ENCODE results near the gene AFDN. TPM values are rescaled to one million over a fixed set of nuclear protein-coding genes. Genes with fewer than 3 reads are reported as not detected.

AFDN gene
- total RNA-seq, 6 donors from 2014 or later = 149 to 517 (median 265) TPM

- H3K4me3 ChIP-seq = no peak overlapping the region
- no peak for ATAC-seq (ENCODE audit: low FRiP score in 2 of 2)
- peaks cover 0 to 9% (median 0%) of the 10 kb centered on the region in 4 donors for H3K4me1 ChIP-seq
- H3K9me3 ChIP-seq = no peaks in the 10 kb centered on the region
- DNase-seq = no peak
- no peak overlapping the region for H3K27ac ChIP-seq
- TF ChIP-seq POLR2AphosphoS5 (IDR thresholded peaks at IDR 0.05) (no peak), POLR2A (IDR thresholded peaks at IDR 0.05) (no peak), EP300 (IDR thresholded peaks at IDR 0.05) (no peak)
- TF ChIP-seq, protein P1, sequence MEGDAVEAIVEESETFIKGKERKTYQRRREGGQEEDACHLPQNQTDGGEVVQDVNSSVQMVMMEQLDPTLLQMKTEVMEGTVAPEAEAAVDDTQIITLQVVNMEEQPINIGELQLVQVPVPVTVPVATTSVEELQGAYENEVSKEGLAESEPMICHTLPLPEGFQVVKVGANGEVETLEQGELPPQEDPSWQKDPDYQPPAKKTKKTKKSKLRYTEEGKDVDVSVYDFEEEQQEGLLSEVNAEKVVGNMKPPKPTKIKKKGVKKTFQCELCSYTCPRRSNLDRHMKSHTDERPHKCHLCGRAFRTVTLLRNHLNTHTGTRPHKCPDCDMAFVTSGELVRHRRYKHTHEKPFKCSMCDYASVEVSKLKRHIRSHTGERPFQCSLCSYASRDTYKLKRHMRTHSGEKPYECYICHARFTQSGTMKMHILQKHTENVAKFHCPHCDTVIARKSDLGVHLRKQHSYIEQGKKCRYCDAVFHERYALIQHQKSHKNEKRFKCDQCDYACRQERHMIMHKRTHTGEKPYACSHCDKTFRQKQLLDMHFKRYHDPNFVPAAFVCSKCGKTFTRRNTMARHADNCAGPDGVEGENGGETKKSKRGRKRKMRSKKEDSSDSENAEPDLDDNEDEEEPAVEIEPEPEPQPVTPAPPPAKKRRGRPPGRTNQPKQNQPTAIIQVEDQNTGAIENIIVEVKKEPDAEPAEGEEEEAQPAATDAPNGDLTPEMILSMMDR (IDR thresholded peaks at IDR 0.05) = no peak
- no peaks in the 10 kb centered on the region for H3K27me3 ChIP-seq
- WGBS, 2 donors = 77 to 87% methylated on average over 15 of the region's 15 CpGs
- H3K36me3 ChIP-seq = no peaks in the 10 kb centered on the region
These were observed 45.5 kb upstream of the AFDN start for GRCh38 chr6:167781066-167781767.

- Histone ChIP-seq H3K27ac (no peak overlapping the region), H3K9me3 (no peaks in the 10 kb centered on the region), H3K36me3 (no peaks in the 10 kb centered on the region), H3K27me3 (no peaks in the 10 kb centered on the region), H3K4me1 (peaks cover 0 to 9% (median under 1%) of the 10 kb centered on the region in 4 donors), H3K4me3 (no peak overlapping the region)
- no peak for DNase-seq
- WGBS, 2 donors = 93% methylated on average over 9 of the region's 9 CpGs
- TF ChIP-seq, protein P1 (IDR thresholded peaks at IDR 0.05) = no peak
- TF ChIP-seq EP300 (IDR thresholded peaks at IDR 0.05) (no peak), POLR2A (IDR thresholded peaks at IDR 0.05) (no peak), POLR2AphosphoS5 (IDR thresholded peaks at IDR 0.05) (no peak)
- ATAC-seq (ENCODE audit: low FRiP score in 2 of 2) = no peak
These were observed 44.8 kb upstream of the AFDN start for GRCh38 chr6:167781868-167782267.

GRCh38 chr6:167782698-167783517, 43.8 kb upstream of the AFDN start:
- ATAC-seq (ENCODE audit: low FRiP score in 2 of 2) (no peak), DNase-seq (no peak)
- Histone ChIP-seq H3K36me3 (no peaks in the 10 kb centered on the region), H3K27ac (no peak overlapping the region), H3K9me3 (no peaks in the 10 kb centered on the region), H3K4me1 (peaks cover 0 to 9% (median 3%) of the 10 kb centered on the region in 4 donors), H3K27me3 (no peaks in the 10 kb centered on the region), H3K4me3 (no peak overlapping the region)
- 88 to 90% methylated on average over 4 of the region's 4 CpGs for WGBS, 2 donors
- TF ChIP-seq, protein P1 (IDR thresholded peaks at IDR 0.05) = no peak
- TF ChIP-seq POLR2A (IDR thresholded peaks at IDR 0.05) (no peak), EP300 (IDR thresholded peaks at IDR 0.05) (no peak), POLR2AphosphoS5 (IDR thresholded peaks at IDR 0.05) (no peak)

GRCh38 chr6:167786853-167787675, 39.6 kb upstream of the AFDN start:
- H3K9me3 ChIP-seq = no peaks in the 10 kb centered on the region
- H3K36me3 ChIP-seq = no peaks in the 10 kb centered on the region
- WGBS, 2 donors = 69 to 71% methylated on average over 10 of the region's 10 CpGs
- TF ChIP-seq POLR2A (IDR thresholded peaks at IDR 0.05) = no peak
- TF ChIP-seq POLR2AphosphoS5 (IDR thresholded peaks at IDR 0.05) = no peak
- no peak for TF ChIP-seq EP300 (IDR thresholded peaks at IDR 0.05)
- TF ChIP-seq, protein P1 (IDR thresholded peaks at IDR 0.05) = no peak
- no peak overlapping the region for H3K27ac ChIP-seq
- ATAC-seq (ENCODE audit: low FRiP score in 2 of 2) (no peak), DNase-seq (no peak)
- H3K27me3 ChIP-seq = no peaks in the 10 kb centered on the region
- no peak overlapping the region for H3K4me3 ChIP-seq
- peaks cover 0 to 14% (median 3%) of the 10 kb centered on the region in 4 donors for H3K4me1 ChIP-seq

Data from upper lobe of left lung (tissue), 6 donors.